Activated T-cell treated with anti-CD3 and anti-CD28 coated beads for 1 hour (primary cell): Measurements from ENCODE around the gene ZNF234.
"Not testable (repeated sequence)": the region's sequence is repeated elsewhere in the genome, so short reads cannot be mapped to it uniquely, and the experiment has no call there.

Source experiments
- DNase-seq: peaks from one replicate; pipeline ENCODE4 v3.0.0-alpha.2; 2020; ENCODE audit warnings: low read depth

Gene ZNF234

DNA sequence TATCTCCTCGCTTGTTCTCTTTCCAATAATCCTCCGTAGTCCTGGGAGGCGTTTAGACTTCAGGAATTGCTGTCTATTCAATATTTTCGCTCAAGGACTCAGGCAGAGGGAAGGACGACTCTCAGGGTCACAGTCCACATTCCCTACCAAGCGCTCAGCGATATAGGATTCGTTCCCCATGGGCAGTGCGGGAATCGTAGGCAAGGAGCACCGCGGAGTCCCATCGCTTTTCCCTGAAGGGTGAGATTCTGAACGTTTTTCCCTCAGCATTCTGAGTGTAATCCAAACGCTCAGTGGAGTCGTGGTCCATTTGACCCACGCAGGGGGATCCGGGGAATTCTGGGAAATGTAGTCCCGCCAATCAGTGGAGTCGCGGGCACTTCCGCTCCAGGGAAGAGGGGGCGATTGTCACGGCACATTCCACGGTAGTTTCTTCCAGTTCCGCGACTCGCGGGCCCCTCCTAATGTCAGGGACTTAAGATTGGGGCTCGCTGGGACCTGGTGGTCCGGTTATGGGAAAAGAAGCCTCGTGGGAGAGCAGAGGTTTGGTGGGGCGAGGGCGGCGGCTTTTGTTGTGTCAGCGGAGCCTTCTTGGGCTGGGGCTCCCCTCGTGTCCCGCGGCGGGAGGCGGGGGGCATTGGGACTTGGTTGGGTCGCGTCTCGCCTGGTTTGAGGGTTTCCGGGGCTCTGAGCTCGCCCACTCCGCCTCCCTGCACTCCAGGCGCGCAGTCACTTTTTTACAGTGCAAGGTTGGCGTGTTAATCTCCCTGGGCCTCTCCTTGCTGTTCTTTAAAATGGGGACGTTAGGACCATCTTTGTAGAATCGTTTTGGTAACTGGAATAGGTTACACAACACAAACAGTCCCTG is at the start of gene ZNF234:
ZNF234 (plus strand) TSS at position 364 of the 868 bp plus-strand sequence. CDS start 3,079 bp downstream, outside the sequence.
- peak; percentile 47 for DNase-seq

GRCh38 chr19:44092108-44092507 is 49.2 kb upstream of the ZNF234 start:
- DNase-seq: no peak

DNA sequence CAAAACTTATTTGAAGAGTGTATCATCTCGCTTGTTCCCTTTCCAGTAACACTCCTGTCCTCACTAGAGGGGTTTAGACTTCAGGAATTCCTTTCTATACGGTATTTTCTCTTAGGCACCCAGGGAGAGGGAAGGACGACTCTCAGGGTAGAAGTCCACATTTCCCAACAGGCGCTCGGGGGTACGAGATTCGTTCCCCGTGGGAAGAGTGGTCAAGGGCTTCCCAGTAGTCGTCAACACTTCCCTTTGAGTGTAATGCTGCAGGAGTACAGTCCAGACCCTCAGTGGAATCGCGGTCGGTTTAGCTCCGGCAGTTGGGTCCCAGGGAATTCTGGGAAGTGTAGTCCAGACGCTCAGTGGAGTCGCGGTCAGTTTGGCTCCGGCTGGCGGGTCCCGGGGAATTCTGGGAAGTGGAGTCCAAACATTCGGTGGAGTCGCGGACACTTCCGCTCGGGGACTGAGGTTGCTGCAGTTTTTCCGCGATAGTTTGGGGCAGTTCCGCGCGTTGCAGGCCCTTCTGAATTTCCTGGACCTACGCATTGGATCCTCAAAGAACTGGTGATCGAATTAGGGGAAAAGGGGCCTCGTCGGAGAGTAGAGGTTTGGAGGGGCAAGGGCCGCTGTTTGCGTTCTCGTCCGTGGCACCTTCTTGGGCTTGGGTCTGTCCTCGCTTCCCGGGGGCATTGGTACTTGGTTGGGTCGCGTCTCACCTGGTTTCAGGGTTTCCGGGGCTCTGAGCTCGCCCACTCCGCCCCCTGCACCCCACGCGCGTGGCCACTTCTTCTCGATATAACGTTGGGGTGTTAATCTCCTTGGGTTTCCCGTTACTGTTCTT is 47.2 kb upstream of the ZNF234 start, which contains the start of gene ZNF224:
ZNF224 (plus strand) TSS at position 431 of the 835 bp plus-strand sequence. CDS start 3,513 bp downstream, outside the sequence.
- DNase-seq: peak; percentile 69

DNA sequence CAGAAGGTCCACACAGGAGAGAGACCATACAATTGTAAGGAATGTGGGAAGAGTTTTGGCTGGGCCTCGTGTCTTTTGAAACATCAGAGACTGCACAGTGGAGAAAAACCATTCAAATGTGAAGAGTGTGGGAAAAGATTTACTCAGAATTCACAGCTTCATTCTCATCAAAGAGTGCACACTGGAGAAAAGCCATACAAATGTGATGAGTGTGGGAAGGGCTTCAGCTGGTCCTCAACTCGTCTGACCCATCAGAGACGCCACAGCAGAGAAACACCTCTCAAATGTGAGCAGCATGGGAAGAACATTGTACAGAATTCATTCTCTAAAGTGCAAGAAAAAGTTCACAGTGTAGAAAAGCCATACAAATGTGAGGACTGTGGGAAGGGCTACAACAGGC is 33.6 kb upstream of the ZNF234 start:
- no peak for DNase-seq

GRCh38 chr19:44109458-44109857 is 31.9 kb upstream of the ZNF234 start:
- no peak for DNase-seq

GRCh38 chr19:44111910-44112463 is 29.4 kb upstream of the ZNF234 start:
- no peak for DNase-seq

- no peak for DNase-seq
Measured at GRCh38 chr19:44112802-44113137, 28.6 kb upstream of the ZNF234 start.

DNA sequence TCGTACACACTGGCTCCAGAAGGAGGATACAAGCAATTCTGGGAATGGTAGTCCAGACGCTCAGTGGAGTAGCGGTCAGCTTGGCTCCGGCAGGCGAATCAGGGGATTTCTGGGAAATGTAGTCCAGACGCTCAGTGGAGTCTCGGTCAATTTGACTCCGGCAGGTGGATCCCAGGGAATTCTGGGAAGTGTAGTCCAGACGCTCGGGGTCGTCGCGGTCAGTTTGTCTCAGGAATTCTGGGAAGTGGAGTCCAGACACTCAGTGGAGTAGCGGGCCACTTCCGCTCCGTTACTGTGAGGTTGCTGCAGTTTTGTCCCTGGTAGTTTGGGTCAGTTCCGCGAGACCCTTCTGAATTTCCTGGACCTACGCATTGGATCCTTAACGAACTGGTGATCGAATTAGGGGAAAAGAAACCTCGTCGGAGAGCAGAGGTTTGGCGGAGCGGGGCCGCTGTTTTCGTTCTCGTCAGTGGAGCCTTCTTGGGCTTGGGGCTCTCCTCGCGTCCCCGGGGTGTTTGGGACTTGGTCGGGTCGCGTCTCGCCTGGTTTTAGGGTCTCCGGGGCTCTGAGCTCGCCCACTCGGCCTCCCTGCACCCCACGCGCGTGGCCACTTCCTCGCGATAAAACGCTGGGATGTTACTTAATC is 28.1 kb upstream of the ZNF234 start, which contains the start of gene ZNF225:
ZNF225 (plus strand) TSS at position 262 of the 646 bp plus-strand sequence. CDS start 2,429 bp downstream, outside the sequence.
- peak; percentile 65 for DNase-seq

DNA sequence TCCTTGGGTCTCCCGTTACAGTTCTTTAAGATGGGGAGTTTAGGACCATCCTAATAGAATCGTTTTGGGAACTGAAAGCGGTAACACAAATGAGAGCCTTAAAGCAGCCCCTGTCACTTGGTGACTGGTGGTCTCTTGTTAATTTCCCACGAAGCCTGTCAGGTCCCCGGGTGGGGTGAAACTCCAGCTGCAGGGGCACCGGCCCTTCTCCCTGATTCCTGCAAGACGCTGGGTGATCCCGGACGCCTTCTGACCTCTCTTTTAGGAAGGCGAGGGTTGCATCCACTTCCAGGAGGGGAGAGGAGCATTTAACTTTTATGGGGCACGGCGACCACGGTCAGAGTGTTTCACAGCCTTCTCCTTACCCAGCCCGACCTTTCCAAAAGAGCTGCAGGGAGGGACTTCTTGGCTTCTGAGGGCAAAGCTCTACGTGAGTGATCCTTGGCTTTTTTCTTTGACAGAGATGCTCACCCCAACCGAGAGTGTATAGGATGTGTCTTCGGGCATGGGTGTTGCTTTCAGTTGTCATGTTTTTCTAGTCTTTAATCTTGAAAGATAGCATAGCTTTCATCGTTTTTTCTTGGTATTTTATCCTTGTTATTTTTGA is 27.5 kb upstream of the ZNF234 start:
- no peak for DNase-seq

DNA sequence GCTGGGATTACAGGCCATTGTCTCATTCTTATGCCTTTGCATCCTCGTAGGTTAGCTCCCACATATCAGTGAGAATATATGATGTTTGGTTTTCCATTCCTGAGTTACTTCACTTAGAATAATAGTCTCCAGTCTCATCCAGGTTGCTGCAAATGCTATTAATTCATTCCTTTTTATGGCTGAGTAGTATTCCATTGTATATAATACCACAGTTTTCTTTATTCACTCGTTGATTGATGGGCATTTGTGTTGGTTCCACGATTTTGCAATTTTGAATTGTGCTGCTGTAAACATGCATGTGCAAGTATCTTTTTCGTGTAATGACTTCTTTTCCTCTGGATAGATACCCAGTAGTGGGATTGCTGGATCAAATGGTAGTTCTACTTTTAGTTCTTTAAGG is 20.2 kb upstream of the ZNF234 start:
- not testable (repeated sequence) for DNase-seq

- DNase-seq: no peak
Measured at GRCh38 chr19:44131955-44132354, 9.4 kb upstream of the ZNF234 start.

- no peak for DNase-seq
Measured at GRCh38 chr19:44142059-44142433, 692 bp downstream of the ZNF234 start.

- no peak for DNase-seq
Measured at GRCh38 chr19:44149776-44150175, 8.4 kb downstream of the ZNF234 start.

GRCh38 chr19:44151491-44151890 is 10.1 kb downstream of the ZNF234 start:
- DNase-seq: no peak

- DNase-seq: no peak
Measured at GRCh38 chr19:44156475-44156874, 15.1 kb downstream of the ZNF234 start.

- DNase-seq: no peak
Measured at GRCh38 chr19:44163789-44164188, 22.4 kb downstream of the ZNF234 start.

DNA sequence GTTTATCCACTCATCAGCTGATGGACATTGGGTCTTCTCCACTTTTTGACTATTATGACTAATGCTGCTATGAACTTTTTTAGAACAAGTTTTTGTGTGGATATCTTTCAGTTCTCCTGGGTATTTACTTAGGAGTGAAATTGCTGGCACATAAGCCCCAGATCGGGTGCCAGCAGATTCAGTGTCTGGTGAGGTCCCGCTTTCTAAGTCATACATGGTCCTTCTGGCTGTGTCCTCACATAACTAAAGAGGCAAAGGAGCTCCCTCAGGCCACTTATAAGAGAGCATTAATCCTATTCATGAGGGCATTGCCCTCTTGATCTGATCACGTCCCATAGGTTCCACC is 22.9 kb downstream of the ZNF234 start:
- no peak for DNase-seq

GRCh38 chr19:44164673-44165512 is 23.5 kb downstream of the ZNF234 start, which contains the start of gene ZNF226:
TSS of gene ZNF226 (plus strand) at chr19:44165100. CDS start at chr19:44170081, 4,981 bp downstream.
- peak; percentile 53 for DNase-seq

- DNase-seq: not testable (repeated sequence)
Measured at GRCh38 chr19:44170660-44171059, 29.3 kb downstream of the ZNF234 start.

GRCh38 chr19:44176590-44176989 is 35.2 kb downstream of the ZNF234 start:
- no peak for DNase-seq

DNA sequence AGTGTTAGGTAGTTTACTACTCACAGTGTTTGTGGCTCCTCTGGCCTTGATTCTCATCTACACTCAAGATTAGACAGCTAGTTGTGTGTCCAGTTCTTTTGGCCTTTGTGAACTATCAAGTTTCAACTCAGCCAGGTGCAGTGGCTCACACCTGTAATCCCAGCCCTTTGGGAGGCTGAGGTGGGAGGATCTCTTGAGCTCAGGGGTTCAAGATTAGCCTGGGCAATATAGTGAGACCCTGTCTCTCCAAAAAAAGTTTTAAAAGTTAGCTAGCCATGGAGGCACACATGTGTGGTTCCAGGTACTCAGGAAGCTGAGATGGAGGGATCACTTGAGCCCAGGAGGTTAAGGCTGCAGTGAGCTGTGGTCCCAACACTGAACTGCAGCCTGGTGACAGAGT is 39.6 kb downstream of the ZNF234 start:
- no peak for DNase-seq
